ENCODE measurements around the gene ALPL.

Gene ALPL

GRCh38 chr1:21522525-21523038 lies 13.4 kb downstream of the ALPL start:
- no peak for DNase-seq (ENCODE audit: low read depth, low spot score)

GRCh38 chr1:21523297-21523813 lies 14.1 kb downstream of the ALPL start:
- DNase-seq (ENCODE audit: low read depth, low spot score), result no peak
- no peak for TF ChIP-seq CTCF (IDR thresholded peaks at IDR 0.05; ENCODE audit: low read depth, low read length)
- no peak overlapping the region for H3K4me3 ChIP-seq (ENCODE audit: low read depth, low read length)
- in situ Hi-C loops (cut with HindIII; ENCODE audit: low sequenced_read_pairs), result no loop called here

More at GRCh38 chr1:21522525-21523038, 13.4 kb downstream of the ALPL start:
- H3K4me3 ChIP-seq (ENCODE audit: low read depth, low read length), result no peak overlapping the region
- in situ Hi-C loops (cut with HindIII; ENCODE audit: low sequenced_read_pairs), result no loop called here
- TF ChIP-seq CTCF (IDR thresholded peaks at IDR 0.05; ENCODE audit: low read depth, low read length), result no peak

GRCh38 chr1:21524220-21524619 lies 15.0 kb downstream of the ALPL start:
- in situ Hi-C loops (cut with HindIII; ENCODE audit: low sequenced_read_pairs), result no loop called here
- H3K4me3 ChIP-seq (ENCODE audit: low read depth, low read length), result no peak overlapping the region
- no peak for TF ChIP-seq CTCF (IDR thresholded peaks at IDR 0.05; ENCODE audit: low read depth, low read length)

GRCh38 chr1:21524686-21525339 lies 15.6 kb downstream of the ALPL start:
- no peak for DNase-seq (ENCODE audit: low read depth, low spot score)
- in situ Hi-C loops (cut with HindIII; ENCODE audit: low sequenced_read_pairs), result no loop called here
- TF ChIP-seq CTCF (IDR thresholded peaks at IDR 0.05; ENCODE audit: low read depth, low read length), result no peak
- H3K4me3 ChIP-seq (ENCODE audit: low read depth, low read length), result no peak overlapping the region

More at GRCh38 chr1:21524220-21524619, 15.0 kb downstream of the ALPL start:
- DNase-seq (ENCODE audit: low read depth, low spot score), result no peak

GRCh38 chr1:21525340-21525717 lies 16.1 kb downstream of the ALPL start:
- in situ Hi-C loops (cut with HindIII; ENCODE audit: low sequenced_read_pairs), result no loop called here
- no peak for TF ChIP-seq CTCF (IDR thresholded peaks at IDR 0.05; ENCODE audit: low read depth, low read length)
- no peak overlapping the region for H3K4me3 ChIP-seq (ENCODE audit: low read depth, low read length)

GRCh38 chr1:21526441-21526840 lies 17.2 kb downstream of the ALPL start:
- TF ChIP-seq CTCF (IDR thresholded peaks at IDR 0.05; ENCODE audit: low read depth, low read length), result no peak
- in situ Hi-C loops (cut with HindIII; ENCODE audit: low sequenced_read_pairs), result no loop called here

More at GRCh38 chr1:21525340-21525717, 16.1 kb downstream of the ALPL start:
- no peak for DNase-seq (ENCODE audit: low read depth, low spot score)

More at GRCh38 chr1:21526441-21526840, 17.2 kb downstream of the ALPL start:
- no peak overlapping the region for H3K4me3 ChIP-seq (ENCODE audit: low read depth, low read length)
- DNase-seq (ENCODE audit: low read depth, low spot score), result no peak
